K562 (cell line): ENCODE results near the gene CEP76.

ENCODE experiments used
- ATF3 ChIP-seq, 2 experiments: fragments of 450-650 bp in 1 of 2; sonication (generic) in 1 of 2; formaldehyde crosslinking in 1 of 2; IDR thresholded peaks in 1 of 2; conservative IDR thresholded peaks in 1 of 2; 2 replicates each; pipeline versions ENCODE4 v1.6.1 to v1.8.1; 2016 to 2023; ENCODE audit warnings: mild to moderate bottlenecking in 2 of 2, moderate library complexity in 2 of 2, inconsistent platforms in 1 of 2, missing genetic modification reagents in 1 of 2
- RNF2 ChIP-seq: sonication (generic); IDR thresholded peaks from 2 replicates; pipeline ENCODE4 v1.6.1; 2016
- ZNF143 ChIP-seq: sonication (generic); formaldehyde crosslinking; IDR thresholded peaks from 2 replicates; pipeline ENCODE4 v1.9.0; 2022; ENCODE audit warnings: mild to moderate bottlenecking, missing genetic modification reagents

GRCh38 chr18:12652861-12653401, 49.6 kb downstream of the CEP76 start:
- TF ChIP-seq ATF3 (IDR thresholded peaks at IDR 0.05) (no peak), ATF3 (CRISPR knock-in tag; conservative IDR thresholded peaks at IDR 0.05) (no peak), RNF2 (no peak), ZNF143 (CRISPR knock-in tag) (no peak)
